GM04503 (cell line): ENCODE data around the gene GAK.

Experiments
- DNase-seq: peaks from one replicate; pipeline ENCODE4 v3.0.0-alpha.2; 2012; ENCODE audit warnings: low read depth

The GAK gene

DNA sequence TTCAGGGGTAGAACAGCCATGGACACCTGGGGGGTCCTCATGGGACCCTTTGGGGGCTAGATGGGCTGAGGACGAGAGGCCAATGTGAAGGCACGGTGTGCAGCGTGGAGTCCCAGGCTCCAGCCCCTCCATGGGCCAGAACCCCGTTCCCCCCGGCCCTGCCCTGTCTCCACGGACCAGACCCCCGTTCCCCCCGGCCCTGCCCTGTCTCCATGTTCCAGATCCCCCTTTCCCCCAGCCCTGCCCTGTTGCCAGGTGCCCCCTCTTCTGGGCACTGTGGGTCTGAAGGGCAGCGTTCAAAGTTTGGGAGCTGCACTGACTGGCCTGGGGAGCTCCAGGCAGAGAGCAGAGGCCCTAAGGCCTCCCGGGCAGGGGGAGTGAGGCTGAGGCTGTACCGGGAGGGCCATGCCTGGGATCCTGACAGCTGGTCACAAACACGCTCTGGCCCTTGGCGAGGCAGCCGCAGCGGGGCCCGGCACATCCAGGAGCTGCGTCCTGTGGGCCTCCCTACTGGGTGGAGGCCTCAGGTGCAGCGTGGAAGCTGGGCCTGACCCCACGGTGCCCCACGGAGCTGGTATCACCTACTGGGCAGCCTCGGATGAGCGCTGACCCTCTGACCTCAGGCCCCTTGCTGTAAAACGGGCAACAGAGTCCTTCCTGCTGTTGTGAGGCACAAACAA, 32.4 kb upstream of the GAK start:
- DNase-seq, result no peak

DNA sequence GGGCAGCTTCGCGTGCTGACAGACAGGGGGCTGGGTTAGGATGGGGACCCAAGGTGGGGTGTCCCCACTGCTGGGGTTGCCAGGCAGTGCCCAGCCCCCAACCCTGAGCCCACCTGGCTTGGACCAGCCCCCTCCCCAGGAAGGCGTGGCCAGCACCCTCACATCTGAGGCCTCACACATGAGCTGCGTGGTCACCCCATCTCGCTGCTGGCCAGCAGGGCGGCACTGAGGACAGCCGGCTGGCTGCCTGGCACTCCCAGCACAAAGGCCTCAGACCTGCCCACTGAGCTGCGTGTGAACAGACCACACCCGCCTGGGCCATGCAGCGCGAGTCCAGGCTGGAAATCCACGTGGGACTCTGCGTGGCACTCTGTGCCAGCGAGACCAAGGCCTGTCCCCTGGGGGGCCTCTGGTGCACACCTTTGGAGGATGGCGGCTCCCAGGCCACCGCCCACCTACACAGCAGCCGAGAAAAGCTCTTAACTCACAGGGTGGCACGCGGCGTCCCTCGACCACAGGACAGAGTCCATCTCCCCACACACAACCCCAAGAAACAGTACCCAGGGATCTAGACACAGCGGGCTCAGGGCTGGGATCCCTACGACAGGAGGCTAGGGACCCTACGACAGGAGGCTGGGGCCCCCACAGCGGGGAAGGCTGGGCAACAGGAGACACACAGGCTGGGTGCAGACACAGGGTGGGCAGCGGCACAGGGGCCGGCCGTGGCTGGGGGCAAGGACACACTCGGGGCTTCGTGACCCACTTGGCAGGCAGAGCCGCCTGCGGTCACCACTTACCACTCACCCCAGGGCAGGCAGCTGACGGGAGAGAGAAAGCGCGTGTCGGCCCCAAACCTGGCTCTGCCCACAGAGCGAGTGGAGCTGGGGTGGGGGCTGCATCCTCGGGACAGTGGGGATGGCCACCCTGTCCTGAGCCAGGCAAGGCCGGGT, 31.4 kb upstream of the GAK start:
- DNase-seq, result no peak

DNA sequence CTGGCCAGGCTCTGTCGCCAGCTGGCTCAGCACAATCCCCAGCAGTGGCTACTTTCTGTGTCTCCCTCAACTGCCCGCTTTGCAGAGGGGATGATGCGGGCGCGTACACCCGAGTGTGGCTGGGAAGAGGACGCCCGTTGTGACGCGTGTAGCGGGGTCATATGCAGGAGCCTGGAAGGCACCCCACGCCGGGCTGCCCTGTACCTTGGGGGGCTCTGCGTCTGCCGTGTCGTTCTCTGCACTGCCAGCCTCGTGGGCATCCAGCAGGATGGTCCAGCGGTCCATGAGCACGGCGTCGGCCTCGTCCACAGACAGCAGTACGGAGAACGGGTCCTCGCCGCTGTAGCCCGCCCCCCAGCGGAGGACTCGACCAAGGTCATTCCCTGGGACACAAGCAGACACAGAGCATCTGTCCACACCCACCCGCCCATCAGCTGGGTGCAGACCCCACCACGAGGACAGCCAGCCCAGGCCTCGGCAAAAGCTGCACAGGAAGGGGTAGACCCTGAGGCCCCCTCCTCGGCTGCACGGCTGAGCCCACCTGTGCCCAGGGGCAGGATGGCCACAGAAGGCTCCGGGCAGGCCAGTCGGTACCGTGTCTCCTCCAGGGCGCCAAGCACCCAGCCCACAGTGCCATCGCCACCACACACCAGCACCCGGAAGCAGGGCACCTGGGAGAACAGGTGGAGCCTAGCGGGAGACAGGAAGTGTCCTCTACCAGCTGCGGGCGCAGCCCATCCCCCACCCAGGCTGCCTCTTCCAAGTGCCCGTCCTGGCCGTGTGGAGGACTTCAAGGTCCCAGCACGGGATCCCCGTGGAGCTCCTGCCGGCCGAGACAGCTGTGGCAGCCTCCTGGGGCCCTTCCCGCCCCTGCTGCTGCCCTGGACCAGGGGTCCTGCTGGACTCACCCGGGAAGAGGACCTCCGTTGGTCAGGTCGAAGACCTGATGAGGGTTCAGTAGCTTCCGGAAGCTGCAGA, 30.4 kb upstream of the GAK start:
- DNase-seq, result no peak

DNA sequence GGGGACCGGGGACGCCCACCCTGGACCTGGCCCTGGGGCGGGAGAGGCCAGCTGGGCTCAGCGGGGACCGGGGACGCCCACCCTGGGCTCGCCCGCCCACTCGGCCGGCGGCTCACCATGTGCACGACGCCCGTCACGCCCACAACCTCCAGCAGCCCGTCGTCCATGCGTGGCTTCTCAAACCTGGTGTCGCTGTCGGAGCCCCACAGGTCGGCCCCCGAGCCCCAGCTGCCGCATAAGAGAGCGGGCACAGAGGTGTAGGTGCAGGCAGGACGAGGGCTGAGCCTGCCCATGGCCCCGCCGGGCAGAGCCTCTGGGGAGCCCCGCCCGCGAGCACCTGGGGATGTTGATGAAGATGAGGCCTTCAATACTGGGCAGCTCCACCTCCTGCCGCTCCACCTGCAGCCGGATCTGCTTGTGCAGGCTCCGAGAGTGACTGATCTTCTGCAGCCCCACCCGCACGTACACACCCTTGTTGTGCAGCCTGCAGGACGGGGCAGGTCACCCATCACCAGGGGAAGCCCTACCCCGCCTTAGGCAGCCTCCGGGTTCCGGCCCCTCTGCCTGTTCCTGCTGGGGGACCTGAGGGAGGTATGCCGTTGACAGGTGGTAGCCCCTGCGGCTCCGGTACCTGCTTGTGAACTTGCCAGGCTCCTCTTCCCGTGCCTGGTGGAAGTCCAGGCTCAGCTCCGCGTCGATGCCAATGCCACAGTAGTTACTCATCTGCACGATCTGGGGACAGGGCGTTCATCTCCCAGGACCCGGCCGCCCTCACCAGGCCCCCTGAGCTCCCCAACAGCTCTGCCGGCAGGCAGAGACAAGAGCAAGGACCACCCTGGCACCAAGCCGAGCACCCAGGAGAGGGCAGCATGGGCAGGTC, 29.5 kb upstream of the GAK start:
- no peak for DNase-seq

DNA sequence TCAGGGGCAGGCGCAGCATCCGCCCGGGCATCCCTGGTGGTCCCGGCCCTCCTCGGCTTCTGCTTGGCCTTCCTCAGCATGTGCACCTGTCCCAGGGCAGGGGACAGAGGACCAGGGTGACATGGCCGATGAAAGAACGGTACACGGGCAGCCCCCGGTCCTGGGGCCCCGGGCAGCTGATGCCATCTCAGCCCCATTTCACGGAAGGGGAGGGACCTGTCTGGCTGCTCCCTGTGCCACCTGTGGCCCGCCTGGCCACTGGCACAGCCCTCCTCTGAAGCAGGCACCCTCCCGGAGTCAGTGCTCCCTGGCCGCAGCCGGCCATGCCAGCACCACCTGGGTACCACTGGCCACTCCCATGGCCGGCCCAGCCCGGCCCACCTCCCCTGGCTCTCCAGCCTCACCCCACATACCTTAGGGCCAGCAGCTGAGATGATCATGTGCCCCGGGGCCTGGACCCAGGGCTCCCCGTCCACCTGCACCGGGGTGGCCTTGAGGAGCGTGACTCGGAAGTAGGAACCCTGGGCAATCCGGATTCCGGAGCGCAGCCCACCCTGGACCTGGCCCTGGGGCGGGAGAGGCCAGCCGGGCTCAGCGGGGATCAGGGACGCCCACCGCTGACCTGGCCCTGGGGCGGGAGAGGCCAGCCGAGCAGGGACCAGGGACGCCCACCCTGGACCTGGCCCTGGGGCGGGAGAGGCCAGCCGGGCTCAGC, 28.7 kb upstream of the GAK start:
- DNase-seq, result no peak

DNA sequence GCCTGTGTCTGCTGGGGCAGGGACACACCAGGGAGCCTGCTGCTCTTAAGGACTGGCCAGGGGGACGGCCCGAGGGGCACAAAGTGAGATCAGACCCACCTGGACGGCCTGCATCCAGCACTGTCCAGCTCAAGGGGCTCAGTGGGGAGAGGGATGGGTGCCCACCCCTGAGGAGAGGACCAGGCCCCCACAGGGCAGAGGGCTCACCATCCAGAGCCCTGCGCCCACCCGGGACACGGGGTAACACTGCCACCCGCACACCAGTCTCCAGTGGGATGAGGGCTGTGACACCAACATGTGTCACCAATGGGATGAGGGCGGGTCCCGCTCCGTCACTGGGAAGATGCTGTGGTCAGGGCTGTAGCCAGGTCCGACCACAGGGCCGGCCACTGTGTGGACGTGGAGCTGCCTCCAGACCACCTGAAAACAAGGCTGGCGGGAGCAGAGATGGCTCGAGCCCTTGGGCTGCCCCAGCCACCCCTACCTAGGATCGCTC, 28.1 kb upstream of the GAK start:
- no peak for DNase-seq

DNA sequence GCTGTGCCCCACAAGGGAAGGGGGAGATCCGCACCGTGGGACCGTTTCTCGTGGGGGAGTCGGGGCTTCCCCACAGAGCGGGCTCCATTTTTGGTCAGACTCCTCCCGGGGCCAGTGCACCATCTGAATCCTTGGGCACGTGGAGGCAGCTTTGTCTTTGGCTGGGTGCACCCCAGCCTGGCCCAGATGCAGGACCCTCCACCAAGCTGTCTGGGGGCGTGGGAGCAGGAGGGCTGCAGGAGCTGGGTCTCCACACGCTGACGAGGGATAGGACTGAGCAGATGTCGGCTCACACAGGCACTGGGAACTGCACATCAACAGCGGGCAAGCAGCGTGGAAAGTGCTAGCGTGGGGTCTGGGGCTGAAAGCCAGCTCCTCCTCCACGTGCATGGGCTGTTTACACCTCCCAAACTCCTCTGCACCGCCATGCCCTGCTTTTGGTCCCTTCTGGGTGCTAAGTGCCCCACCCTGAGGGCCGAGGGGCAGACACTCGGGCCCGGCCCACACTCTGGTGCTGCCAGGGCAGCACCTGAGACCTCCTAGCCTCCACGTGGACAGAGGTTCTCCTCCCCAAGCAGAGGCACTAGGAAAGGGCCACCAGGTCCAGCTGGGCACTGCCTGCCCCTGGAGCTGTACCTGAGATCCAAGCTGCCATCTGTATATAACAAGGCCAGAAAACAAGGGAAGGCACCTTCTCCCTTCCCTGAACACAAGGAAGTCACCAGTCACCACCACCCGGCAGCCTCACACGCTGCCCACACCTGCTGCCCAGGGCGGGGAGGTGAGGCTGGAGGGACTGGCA, 27.4 kb upstream of the GAK start:
- DNase-seq, result no peak

DNA sequence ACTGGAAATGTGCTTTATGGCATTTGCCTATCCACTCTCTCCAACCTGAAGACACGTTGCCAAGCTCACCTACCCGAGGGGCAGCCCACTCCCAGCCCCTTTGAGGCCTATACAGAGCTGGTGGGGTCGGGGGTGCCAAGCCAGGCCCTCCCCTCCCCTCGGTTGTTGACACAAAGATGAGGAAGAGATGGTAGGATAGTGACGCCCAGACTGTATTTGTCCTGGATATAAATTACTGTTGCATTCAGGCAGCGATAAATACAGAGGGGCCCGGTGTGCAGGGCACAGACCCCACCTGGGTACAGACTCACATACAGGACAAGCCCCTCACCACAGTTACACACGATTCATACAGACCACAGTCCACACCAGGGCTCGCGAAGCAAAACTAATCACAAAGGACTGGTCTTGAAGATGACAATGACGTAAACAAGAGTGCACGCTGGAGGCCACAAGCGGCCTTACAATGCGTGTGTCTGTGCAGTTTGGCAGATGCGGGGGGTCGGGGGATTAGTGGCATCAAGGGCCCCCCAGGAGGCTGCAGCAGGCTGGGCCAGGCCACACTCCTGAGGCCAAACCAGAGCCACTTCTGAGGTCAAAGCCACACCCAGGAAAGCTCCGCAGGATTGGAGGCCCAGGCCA, 26.7 kb upstream of the GAK start:
- no peak for DNase-seq

DNA sequence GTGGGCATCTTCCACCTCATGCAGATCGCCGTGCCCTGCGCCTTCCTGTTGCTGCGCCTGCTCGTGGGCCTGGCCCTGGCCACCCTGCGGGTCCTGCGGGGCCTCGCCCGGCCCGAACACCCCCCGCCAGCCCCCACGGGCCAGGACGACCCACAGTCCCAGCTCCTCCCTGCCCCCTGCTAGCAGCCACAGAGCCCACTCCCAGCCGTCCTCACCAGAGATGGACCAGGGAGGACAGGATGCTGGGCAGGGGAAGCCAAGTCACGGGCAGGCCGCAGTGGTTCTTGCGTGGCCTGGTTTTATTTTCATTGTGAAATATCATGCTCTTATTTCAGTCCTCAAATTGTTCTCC, 26.2 kb upstream of the GAK start:
- DNase-seq, result no peak

DNA sequence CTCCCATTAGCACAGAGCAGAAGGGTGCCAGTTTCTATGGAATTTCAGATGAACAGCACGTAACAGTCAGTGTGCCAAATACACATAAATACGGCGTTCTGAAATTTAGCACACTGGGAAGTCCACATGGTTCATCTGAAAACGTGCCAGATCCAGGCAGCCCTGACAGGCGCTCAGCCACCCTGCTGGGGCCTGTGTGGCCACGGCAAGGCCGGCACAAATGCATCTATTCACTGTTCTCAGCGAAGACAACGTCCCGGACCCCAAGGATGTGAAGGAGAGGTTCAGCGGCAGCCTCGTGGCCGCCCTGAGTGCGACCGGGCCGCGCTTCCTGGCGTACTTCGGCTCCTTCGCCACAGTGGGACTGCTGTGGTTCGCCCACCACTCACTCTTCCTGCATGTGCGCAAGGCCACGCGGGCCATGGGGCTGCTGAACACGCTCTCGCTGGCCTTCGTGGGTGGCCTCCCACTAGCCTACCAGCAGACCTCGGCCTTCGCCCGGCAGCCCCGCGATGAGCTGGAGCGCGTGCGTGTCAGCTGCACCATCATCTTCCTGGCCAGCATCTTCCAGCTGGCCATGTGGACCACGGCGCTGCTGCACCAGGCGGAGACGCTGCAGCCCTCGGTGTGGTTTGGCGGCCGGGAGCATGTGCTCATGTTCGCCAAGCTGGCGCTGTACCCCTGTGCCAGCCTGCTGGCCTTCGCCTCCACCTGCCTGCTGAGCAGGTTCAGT, 25.6 kb upstream of the GAK start:
- no peak for DNase-seq

DNA sequence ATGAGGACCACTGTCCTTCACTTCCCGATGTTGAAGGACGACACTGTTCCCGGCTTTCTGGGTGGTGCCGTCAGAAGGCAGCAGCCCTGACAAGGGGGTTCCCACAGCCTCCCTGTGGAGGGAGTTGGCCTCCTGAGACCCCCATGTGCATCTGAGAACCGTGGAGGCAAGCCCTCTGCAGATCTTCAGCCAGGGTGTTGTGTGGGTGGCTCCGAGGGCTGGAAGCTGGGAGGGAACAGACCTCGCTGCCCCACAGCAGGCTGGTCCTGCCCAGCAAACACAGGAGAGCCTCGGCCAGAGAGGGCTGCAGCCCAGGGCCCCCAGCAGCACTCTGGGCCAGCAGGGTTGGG, 25.1 kb upstream of the GAK start:
- no peak for DNase-seq

DNA sequence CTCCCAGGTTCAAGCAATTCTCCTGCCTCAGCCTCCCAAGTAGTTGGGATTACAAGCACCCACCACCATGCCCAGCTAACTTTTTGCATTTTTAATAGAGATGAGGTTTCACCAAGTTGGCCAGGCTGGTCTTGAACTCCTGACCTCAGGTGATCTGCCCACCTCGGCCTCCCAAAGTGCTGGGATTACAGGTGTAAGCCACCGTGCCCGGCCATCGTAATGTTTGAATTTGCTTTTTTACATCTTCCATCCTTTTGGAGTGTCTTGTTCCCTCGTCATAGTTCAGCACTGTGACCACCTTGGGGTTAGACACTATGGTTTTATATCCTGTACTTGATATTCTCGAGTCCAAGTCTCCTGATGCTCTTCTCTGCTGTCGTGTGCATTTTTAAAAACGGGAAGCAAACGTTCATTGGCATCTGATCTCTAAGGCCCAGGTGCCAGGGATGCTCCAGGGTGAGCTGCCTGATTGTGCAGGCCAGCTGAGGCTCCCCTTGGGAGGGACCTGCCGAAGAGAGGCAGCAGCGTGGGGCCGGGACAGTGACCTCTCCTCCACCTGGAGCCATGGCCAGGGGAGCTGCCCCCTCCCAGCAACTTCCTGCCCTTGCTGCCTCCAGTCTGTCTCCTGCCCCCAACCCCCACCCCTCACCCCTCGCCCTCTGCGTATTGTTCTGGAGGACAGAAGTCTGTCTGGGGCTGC, 24.6 kb upstream of the GAK start:
- no peak for DNase-seq

DNA sequence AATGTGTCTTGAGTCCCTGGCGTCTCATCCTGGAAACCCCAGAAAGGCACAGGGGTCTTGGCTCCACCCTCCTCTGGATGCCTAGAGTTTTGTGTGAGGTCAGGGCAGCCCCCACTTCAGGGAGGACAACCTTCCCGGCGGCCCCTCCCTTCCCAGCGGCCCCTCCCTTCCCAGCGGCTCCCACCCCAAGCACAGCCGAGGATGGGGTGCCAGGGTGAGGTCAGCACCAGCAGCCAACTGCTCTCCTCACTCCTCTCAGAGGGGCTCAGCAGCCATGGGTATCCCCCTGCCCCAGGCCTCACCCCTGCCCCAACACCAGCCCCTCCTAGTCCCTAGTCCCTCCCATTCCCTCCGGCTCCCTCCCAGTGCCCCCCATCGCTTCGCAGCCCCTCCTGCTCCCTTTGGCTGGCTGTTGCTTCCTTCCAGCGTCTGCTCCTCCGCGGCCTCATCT, 23.8 kb upstream of the GAK start:
- DNase-seq, result no peak

DNA sequence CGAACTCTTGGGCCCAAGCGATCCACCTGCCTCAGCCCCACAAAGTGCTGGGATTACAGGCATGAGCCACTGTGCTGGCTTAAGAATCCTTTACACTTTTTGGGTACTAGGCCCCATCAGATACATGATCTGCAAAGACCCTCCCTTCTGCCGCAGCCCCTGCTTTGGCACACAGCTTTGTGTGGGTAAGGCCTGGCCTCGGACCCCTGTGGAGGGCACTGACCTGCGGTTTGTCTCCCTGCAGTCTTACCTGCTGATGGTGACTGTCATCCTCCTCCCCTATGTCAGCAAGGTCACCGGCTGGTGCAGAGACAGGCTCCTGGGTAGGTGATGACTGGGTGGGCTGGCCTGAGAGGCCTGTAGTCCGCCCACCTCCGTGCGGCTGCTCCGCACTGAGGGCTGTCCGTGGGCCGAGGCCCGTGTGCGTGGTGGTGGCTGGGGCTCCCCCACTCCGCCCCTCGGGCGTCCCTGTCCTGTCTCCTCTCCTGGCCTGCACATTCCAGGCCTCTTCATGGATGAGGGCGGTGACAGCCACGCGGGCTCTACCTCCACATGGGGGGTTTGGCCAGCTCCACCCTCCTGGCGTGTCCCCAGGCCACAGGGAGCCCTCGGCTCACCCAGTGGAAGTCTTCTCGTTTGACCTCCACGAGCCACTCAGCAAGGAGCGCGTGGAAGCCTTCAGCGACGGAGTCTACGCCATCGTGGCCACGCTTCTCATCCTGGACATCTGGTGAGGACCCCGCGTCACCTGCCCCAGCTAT, 23.2 kb upstream of the GAK start:
- DNase-seq, result no peak

DNA sequence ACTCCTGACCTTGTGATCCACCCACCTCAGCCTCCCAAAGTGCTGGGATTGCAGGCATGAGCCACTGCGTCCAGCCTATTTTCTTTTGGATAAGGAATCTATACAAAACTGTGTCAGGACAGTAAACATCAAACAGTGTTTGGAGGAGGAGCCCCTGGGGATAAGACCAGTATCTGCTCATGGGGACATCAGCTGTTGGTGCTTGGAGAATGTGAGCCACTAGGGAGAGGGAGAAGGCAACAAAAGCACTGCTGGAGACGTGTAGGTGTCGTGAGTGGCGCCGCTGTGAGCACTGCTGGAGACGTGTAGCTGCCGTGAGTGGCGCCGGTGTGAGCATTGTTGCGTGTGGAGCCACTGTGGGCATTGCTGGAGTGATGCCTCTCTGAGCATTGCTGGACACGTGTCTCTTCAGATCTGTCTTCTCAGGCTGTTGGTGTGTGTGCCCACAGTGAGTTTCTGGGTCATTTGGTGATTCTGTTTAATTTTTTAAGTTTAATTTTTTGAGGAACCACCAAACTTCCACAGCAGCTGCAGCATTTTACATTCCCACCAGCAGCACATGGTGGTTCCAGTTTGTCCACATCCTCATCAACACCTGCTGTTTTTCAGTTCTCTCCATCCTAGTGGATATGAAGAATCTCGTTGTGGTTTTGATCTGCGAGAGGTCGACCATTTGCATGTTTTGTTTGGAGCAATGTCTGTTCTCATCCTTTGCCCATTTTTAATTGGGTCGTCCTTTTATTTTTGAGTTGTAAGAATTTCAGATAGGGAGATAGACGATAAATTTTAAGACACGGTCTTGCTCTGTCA, 22.3 kb upstream of the GAK start:
- DNase-seq, result no peak

DNA sequence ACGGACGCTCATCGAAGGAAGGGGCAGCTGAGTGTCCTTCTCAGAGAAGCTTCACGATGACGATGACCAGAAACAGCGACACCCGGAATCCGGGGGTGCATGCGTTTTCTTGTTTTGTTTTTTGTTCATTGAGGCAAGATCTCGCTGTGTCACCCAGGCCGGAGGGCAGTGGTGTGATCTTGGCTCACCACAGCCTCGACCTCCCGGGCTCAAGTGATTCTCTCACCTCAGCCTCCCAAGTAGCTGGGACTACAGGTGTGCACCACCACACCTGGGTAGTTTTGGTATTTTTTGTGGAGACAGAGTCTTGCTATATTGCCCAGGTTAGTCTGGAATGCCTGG, 21.4 kb upstream of the GAK start:
- no peak for DNase-seq
